Osteocyte (in vitro differentiated cells): Measurements from ENCODE around the gene MYZAP. TPM values are rescaled to one million over a fixed set of nuclear protein-coding genes. Genes with fewer than 3 reads are reported as not detected.

Experiments used
- DNase-seq: peaks from one replicate; pipeline ENCODE4 v3.0.0; 2021; ENCODE audit warnings: mixed read lengths; ENCODE audit not compliant: unreplicated experiment; ENCODE audit errors: extremely low spot score
- H3K27ac Mint-ChIP-seq: one replicate; pipeline ENCODE4 v1.8.0; 2021; ENCODE audit warnings: mild to moderate bottlenecking, mixed read lengths; ENCODE audit not compliant: unreplicated experiment
- H3K27me3 Mint-ChIP-seq: one replicate; pipeline ENCODE4 v1.8.0; 2021; ENCODE audit warnings: mixed read lengths; ENCODE audit not compliant: unreplicated experiment
- H3K36me3 Mint-ChIP-seq: one replicate; pipeline ENCODE4 v1.8.0; 2021; ENCODE audit warnings: mixed read lengths; ENCODE audit not compliant: unreplicated experiment
- H3K4me1 Mint-ChIP-seq: one replicate; pipeline ENCODE4 v1.8.0; 2021; ENCODE audit warnings: mixed read lengths; ENCODE audit not compliant: unreplicated experiment
- H3K4me3 Mint-ChIP-seq: one replicate; pipeline ENCODE4 v1.8.0; 2021; ENCODE audit warnings: mild to moderate bottlenecking, moderate library complexity, mixed read lengths; ENCODE audit not compliant: unreplicated experiment
- H3K9me3 Mint-ChIP-seq: one replicate; pipeline ENCODE4 v1.8.0; 2021; ENCODE audit warnings: mixed read lengths; ENCODE audit not compliant: unreplicated experiment
- CTCF ChIP-seq: fragments of 200-600 bp; sonication (generic); IDR thresholded peaks from 2 replicates; pipeline ENCODE4 v1.5.0; 2021; ENCODE audit warnings: antibody characterized with exemption, mild to moderate bottlenecking, moderate library complexity
- total RNA-seq: library from RNA; stranded (reverse); gene quantifications from 2 replicates; pipeline ENCODE4 v1.2.1, GENCODE V29; 2021

MYZAP gene
- total RNA-seq, 1 donor from 2014 or later, result 1.4 TPM

GRCh38 chr15:57662802-57663201 lies 71.1 kb downstream of the MYZAP start:
- Mint-ChIP-seq H3K4me3 (no peak overlapping the region), H3K27ac (no peak overlapping the region), H3K36me3 (peaks cover 4% of the 10 kb centered on the region), H3K4me1 (peaks cover 10% of the 10 kb centered on the region), H3K9me3 (no peaks in the 10 kb centered on the region), H3K27me3 (peaks cover 24% of the 10 kb centered on the region)
- no peak for TF ChIP-seq CTCF
- no peak for DNase-seq

GRCh38 chr15:57663262-57663661 lies 71.6 kb downstream of the MYZAP start:
- no peak overlapping the region for H3K27ac Mint-ChIP-seq
- peaks cover 19% of the 10 kb centered on the region for H3K27me3 Mint-ChIP-seq
- TF ChIP-seq CTCF, result no peak
- H3K4me1 Mint-ChIP-seq, result peaks cover 14% of the 10 kb centered on the region
- H3K4me3 Mint-ChIP-seq, result no peak overlapping the region
- no peaks in the 10 kb centered on the region for H3K9me3 Mint-ChIP-seq
- DNase-seq, result no peak
- H3K36me3 Mint-ChIP-seq, result peaks cover 3% of the 10 kb centered on the region

GRCh38 chr15:57665194-57665593 lies 73.5 kb downstream of the MYZAP start:
- Mint-ChIP-seq H3K27ac (no peak overlapping the region), H3K27me3 (peaks cover 8% of the 10 kb centered on the region), H3K4me1 (peaks cover 18% of the 10 kb centered on the region), H3K4me3 (no peak overlapping the region), H3K36me3 (no peaks in the 10 kb centered on the region), H3K9me3 (no peaks in the 10 kb centered on the region)
- DNase-seq, result no peak
- no peak for TF ChIP-seq CTCF

- peaks cover 1% of the 10 kb centered on the region for H3K36me3 Mint-ChIP-seq
- TF ChIP-seq CTCF, result no peak
- no peak for DNase-seq
- H3K27me3 Mint-ChIP-seq, result peaks cover 9% of the 10 kb centered on the region
- no peaks in the 10 kb centered on the region for H3K9me3 Mint-ChIP-seq
- H3K4me1 Mint-ChIP-seq, result peaks cover 18% of the 10 kb centered on the region
- no peak overlapping the region for H3K27ac Mint-ChIP-seq
- no peak overlapping the region for H3K4me3 Mint-ChIP-seq
Observed at GRCh38 chr15:57665939-57666338, 74.2 kb downstream of the MYZAP start.

GRCh38 chr15:57667171-57667849 lies 75.6 kb downstream of the MYZAP start:
- DNase-seq, result no peak
- H3K27me3 Mint-ChIP-seq, result peaks cover 3% of the 10 kb centered on the region
- H3K4me1 Mint-ChIP-seq, result peaks cover 20% of the 10 kb centered on the region
- H3K9me3 Mint-ChIP-seq, result no peaks in the 10 kb centered on the region
- peaks cover 5% of the 10 kb centered on the region for H3K36me3 Mint-ChIP-seq
- H3K27ac Mint-ChIP-seq, result peak overlapping the region; percentile 21
- TF ChIP-seq CTCF, result peak; percentile 78
- peak overlapping the region; percentile 28 for H3K4me3 Mint-ChIP-seq
